MM.1S (cell line): ENCODE results near the gene CLN6.

ENCODE experiments used
- EZH2 ChIP-seq: fragments of 300-600 bp; sonication (generic); optimal IDR thresholded peaks from 2 replicates; pipeline ENCODE3; 2017; ENCODE audit warnings: low read depth, mild to moderate bottlenecking, antibody characterized with exemption, low read length, mixed read lengths
- TF ChIP-seq, protein P1 (sequence below): fragments of 300-600 bp; sonication (generic); IDR thresholded peaks from 2 replicates; pipeline ENCODE4 v1.5.1; 2016; ENCODE audit warnings: antibody characterized with exemption, low read length, mixed read lengths

DNA sequence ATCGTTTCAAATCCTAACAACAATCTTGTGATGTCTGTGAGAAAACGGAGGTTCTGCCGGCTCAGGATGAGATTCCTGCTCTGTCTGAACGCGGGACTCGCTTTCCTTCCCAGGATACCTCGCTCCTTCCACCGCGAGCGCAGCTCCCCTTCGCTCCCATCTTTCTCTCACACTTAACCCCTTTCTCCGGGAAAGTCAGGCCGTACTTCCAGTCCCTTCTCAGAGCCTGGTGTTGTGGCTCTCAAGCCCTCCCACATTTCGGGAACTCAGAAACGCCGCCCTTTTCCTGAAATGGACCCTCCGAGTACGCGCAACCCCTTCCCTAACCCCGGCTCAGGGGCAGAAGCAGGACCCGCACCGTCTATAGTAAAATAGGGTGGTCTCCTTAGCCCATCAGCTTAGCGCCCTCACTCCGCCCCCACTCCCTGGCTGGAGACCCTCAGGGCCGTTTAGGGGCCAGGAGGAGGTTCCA, 47.6 kb upstream of the CLN6 start:
- TF ChIP-seq, protein P1, sequence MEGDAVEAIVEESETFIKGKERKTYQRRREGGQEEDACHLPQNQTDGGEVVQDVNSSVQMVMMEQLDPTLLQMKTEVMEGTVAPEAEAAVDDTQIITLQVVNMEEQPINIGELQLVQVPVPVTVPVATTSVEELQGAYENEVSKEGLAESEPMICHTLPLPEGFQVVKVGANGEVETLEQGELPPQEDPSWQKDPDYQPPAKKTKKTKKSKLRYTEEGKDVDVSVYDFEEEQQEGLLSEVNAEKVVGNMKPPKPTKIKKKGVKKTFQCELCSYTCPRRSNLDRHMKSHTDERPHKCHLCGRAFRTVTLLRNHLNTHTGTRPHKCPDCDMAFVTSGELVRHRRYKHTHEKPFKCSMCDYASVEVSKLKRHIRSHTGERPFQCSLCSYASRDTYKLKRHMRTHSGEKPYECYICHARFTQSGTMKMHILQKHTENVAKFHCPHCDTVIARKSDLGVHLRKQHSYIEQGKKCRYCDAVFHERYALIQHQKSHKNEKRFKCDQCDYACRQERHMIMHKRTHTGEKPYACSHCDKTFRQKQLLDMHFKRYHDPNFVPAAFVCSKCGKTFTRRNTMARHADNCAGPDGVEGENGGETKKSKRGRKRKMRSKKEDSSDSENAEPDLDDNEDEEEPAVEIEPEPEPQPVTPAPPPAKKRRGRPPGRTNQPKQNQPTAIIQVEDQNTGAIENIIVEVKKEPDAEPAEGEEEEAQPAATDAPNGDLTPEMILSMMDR: no peak
- no peak for TF ChIP-seq EZH2
